IPS-18a (cell line): ENCODE data around the gene ATF7.

Experiments used
- H3K27ac ChIP-seq: one replicate; pipeline ENCODE4 v1.5.1; 2013; ENCODE audit warnings: low read length
- H3K27me3 ChIP-seq: one replicate; pipeline ENCODE4 v1.6.1; 2013; ENCODE audit warnings: mild to moderate bottlenecking, low read length; ENCODE audit not compliant: control insufficient read depth, insufficient read depth
- H3K36me3 ChIP-seq: one replicate; pipeline ENCODE4 v1.6.1; 2013; ENCODE audit warnings: low read depth, low read length; ENCODE audit not compliant: control insufficient read depth
- H3K4me1 ChIP-seq: one replicate; pipeline ENCODE4 v1.6.1; 2013; ENCODE audit warnings: low read depth, low read length; ENCODE audit not compliant: control insufficient read depth
- H3K4me3 ChIP-seq: one replicate; pipeline ENCODE4 v1.5.1; 2013; ENCODE audit warnings: low read length
- H3K9ac ChIP-seq: one replicate; pipeline ENCODE4 v1.6.1; 2013; ENCODE audit warnings: mild to moderate bottlenecking, low read length, moderate library complexity
- H3K9me3 ChIP-seq: one replicate; pipeline ENCODE4 v1.6.1; 2013; ENCODE audit warnings: low read depth, low read length; ENCODE audit not compliant: control insufficient read depth

Gene ATF7

DNA sequence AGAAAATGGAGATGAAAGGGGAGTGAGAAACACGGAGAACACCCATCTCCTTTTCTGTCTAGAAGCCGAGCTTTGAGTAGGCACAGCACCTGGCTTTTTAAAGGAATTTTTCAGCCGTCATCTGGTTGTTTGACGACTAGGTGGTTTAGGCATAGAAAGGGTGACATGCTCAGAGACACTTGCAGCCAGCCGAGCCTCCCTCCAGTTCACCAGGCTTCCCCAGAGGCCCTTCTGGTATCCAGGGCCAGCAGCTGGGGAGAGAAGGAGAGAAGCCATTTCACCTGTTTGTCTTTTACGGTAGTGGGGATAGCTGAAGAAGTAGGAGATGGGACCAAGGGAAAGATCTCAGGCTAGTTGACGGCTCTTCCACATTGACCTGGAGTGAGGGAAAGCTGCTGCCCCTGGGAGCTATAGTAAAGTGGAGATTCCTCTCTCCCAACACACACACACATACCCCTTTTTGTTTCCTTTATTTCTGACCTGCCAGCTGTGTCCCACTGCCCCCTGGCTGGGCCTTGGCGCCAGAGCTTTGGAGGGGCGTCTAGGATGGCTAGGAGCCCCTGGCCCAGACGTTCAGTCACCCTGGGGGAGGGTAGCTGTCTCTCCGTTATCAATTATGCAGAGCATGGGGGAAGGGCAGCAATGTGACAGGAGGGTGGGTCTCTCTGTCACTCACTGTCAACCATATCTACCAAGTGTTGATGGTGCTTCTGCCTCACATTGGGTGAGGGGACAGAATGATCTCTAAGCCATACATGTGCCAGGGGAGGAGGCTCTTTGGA lies 132.4 kb downstream of the ATF7 start:
- Histone ChIP-seq H3K4me3 (peak overlapping the region; percentile 55), H3K9me3 (no peaks in the 10 kb centered on the region), H3K9ac (peak overlapping the region; percentile 20), H3K27ac (no peak overlapping the region), H3K36me3 (no peaks in the 10 kb centered on the region), H3K27me3 (no peaks in the 10 kb centered on the region), H3K4me1 (peaks cover 41% of the 10 kb centered on the region)

DNA sequence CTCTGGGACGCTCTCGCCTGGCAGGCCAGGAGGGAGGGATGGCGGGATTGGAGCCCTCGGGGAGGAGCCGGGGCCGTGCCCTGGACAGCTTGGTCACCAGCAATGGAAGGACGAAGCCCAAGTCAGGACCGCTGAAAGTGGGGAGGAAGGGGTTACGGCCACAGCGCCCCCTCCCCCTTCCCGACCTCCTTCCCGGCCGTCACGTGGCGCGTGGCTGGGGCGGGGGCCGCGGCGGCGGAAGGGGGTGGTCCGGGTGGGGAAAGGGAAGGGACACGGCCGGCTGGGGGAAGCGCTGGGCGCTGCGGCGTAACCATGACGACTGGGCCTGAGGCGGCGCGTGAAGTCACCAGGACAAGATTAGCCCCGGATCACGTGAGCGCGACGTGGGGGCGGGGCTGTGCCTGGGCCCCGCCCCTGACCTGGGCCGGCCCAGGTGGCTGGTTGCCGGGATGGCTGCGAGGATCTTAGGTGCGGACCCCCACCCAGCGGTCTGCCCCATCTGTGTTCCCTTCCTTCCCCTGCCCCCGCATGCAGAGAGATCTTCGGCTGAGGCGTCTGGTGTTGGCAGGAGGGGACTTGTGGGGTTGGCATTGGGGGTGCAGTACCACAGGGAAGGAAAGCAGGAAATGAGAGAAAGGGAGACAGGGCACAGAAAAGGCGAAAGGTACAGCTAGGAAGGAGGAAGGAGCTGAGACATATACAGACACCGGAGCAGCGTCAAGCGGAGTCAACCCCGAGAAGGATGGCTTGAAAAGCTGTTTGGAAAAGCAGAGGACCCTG lies 133.2 kb downstream of the ATF7 start:
- Histone ChIP-seq H3K27me3 (no peaks in the 10 kb centered on the region), H3K4me1 (peaks cover 36% of the 10 kb centered on the region), H3K27ac (peak overlapping the region; percentile 11), H3K36me3 (no peaks in the 10 kb centered on the region), H3K4me3 (peak overlapping the region; percentile 55), H3K9me3 (no peaks in the 10 kb centered on the region), H3K9ac (peak overlapping the region; percentile 59)

DNA sequence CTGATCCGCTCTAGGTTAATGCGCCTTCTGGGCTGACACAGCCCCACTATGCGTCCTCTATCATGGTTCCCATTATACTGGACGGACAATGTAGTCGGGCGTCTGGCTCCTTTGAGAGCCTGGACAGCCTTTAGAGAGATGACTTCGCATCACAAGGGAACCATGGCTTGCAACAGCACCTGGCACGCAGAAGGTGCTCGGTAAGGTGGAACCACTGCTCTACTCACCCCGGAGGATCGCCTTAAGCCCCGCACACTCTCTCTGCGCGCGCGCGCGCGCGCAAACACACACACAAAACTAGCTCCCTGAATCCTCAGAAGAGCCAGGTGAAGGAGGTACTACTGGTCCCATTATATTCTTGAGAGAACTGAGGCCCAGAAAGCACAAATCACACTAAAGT lies 134.0 kb downstream of the ATF7 start:
- peak overlapping the region; percentile 11 for H3K27ac ChIP-seq
- no peaks in the 10 kb centered on the region for H3K36me3 ChIP-seq
- no peaks in the 10 kb centered on the region for H3K27me3 ChIP-seq
- H3K9me3 ChIP-seq: no peaks in the 10 kb centered on the region
- peaks cover 27% of the 10 kb centered on the region for H3K4me1 ChIP-seq
- H3K4me3 ChIP-seq: peak overlapping the region; percentile 55
- peak overlapping the region; percentile 59 for H3K9ac ChIP-seq

DNA sequence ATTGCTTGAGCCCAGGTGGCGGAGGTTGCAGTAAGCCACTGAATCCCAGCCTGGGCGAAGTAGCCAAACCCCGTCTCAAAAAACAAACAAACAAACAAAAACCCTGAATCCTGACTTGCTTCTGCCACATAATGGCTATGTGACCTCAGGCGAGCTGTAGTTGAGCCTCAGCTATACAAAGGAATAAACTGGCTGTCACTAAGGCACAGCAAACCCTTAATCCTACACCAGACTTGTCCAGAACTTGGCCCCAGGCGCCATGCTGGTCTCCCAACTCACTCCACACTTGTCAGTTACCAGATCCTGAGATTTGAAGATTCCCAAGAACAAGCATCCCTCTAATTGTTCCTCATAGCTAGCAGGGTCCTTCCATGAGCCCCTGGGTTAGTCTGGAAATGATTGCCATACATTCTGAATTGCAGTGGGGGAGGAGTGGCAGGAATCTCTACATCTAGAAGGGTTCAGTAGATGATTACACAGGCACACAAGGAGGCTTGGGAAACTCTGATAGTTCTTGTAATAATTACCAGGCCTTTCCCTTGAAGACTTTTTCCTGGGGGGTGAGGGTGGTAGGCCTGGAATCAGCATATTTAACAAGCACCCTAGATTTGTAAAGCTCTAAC lies 136.8 kb downstream of the ATF7 start:
- H3K27me3 ChIP-seq: no peaks in the 10 kb centered on the region
- no peak overlapping the region for H3K27ac ChIP-seq
- peaks cover 13% of the 10 kb centered on the region for H3K4me1 ChIP-seq
- H3K9me3 ChIP-seq: no peaks in the 10 kb centered on the region
- peaks cover 16% of the 10 kb centered on the region for H3K36me3 ChIP-seq
- no peak overlapping the region for H3K9ac ChIP-seq
- H3K4me3 ChIP-seq: no peak overlapping the region

DNA sequence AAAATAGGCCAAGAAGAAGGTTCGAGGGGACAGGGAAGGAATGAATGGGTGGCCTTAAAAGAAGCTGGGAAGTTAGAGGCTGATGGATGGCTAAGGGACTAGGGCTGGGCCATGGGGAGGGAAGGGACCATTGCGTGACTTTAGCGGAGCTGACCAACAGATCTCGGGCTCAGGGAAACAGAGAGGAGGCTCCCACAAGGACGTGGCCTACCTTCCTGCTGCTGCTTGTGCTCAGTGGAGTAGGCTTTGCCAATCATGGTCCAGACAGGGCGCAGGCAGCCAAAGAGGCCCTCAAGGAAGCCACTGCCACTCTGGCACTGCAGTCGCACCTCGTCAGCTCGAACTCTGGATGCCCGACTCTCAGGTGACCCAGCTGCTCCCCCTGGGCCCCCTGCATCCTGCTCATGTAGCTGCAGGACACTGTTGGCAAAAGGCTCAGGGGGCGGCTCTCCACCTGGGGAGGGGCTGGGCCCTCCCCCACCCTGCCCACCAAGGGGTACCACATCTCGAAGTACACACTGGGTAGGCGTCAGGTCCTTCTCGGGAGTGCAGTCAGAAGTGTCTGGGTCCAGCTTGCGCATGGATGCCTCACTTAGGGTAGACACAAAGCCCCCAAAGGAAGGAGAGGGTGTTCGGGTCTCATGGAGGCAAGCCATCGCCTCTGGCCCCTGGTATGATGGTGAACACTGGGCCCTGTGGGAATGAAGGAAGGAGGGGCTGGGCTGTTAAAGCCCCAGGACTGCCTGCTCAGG lies 139.3 kb downstream of the ATF7 start:
- Histone ChIP-seq H3K36me3 (peaks cover 28% of the 10 kb centered on the region), H3K4me1 (no peaks in the 10 kb centered on the region), H3K9me3 (no peaks in the 10 kb centered on the region), H3K4me3 (no peak overlapping the region), H3K27ac (no peak overlapping the region), H3K9ac (no peak overlapping the region), H3K27me3 (no peaks in the 10 kb centered on the region)

DNA sequence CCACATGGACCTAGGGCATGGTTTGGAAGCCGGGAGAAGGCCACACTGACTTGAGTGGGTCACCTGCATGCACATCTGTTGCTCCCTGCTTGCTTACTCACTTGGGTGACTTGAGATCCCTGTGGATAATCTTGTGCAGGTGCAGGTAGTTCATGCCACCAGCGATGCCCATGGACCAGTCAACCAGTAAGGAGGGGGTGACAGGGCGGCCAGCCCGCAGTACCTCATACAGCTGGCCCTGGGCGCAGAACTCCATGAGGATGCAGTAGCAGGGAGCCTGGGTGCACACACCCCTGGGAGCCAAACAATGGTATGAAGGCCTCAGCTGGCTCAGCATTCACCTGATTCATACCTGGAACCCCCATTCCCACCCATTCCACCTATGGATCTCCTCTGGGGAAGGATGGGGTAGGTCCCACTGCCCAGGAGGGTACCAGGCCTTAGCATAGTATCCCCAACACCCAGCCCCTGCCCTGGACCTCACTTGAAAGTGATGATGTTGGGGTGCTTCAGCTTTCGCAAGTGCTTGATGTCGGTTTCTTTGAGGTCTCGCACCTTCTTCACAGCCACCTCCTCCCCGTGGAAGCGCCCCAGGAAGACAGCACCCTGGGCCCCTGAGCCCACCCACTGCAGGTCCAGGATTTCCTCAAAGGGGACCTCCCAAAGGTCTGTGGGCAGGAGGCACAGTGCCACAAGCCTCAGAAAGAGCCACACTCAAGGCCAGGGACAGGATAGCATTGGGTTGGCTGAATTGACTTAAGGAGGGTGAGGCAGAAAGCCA lies 140.0 kb downstream of the ATF7 start:
- H3K36me3 ChIP-seq: peaks cover 33% of the 10 kb centered on the region
- H3K9ac ChIP-seq: no peak overlapping the region
- H3K9me3 ChIP-seq: no peaks in the 10 kb centered on the region

DNA sequence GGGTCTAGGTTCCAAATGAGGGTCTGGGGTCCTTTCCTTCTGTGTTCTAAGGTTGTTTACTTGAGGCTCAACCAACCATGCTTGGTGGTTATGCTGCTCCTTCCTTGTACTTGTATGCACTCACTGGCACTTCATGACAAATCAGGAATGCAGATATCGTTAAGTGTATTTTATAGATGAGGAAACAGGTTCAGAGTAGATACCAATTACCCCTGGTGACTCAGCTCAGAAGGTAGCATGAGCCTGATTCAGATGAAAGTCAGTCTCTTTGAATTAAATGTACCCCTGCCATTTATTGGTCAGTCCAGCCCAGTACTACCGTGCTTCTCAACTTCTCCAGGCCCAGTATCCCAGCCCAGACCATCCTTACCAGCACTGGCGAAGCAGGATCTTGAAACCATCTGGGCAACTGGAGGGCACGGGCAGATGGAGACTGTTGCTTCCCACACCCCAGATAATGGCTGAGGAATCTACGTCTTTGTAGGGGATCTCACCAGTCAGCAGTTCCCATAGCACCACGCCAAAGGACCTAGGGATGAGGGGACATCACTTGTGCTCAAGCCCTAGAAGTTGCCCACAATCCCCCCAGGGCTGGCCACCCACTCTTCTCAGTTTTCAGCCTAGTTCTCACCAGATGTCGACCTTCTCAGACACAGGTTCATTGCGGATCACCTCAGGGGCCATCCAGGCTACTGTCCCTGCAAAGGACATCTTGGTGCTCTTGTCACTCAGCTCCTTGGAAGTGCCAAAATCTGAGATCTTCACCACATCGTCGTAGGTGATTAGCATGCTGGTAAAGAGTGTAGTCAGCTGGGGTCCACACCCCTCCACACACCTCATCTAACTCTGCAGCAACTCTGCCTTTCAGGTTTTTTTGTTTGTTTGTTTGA lies 141.3 kb downstream of the ATF7 start:
- no peaks in the 10 kb centered on the region for H3K9me3 ChIP-seq
- H3K27me3 ChIP-seq: no peaks in the 10 kb centered on the region
- no peak overlapping the region for H3K27ac ChIP-seq
- H3K4me3 ChIP-seq: no peak overlapping the region
- H3K36me3 ChIP-seq: peaks cover 41% of the 10 kb centered on the region
- no peak overlapping the region for H3K9ac ChIP-seq
- no peaks in the 10 kb centered on the region for H3K4me1 ChIP-seq

More for the DNA sequence above, 140.0 kb downstream of the ATF7 start:
- Histone ChIP-seq H3K27ac (no peak overlapping the region), H3K27me3 (no peaks in the 10 kb centered on the region), H3K4me3 (no peak overlapping the region), H3K4me1 (no peaks in the 10 kb centered on the region)

DNA sequence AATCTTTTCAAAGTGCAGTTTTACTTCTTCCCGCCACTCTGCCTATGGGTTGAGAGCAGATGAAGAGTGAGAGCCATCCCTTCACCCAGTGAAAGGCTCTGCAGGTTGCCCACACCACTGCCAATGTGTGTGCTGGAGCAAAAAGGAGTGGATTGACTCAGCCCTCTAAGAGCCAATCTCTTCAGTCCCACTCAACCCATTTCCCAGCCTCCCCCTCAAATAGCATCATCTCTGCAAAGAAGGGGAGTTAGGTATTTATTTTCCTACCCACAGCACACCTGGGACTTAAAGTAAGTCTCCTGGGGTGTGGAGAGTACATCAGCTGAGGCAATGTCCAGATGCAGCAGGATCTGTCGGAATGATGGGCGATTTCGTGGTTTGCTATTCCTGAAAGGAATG lies 142.2 kb downstream of the ATF7 start:
- Histone ChIP-seq H3K27ac (no peak overlapping the region), H3K9me3 (no peaks in the 10 kb centered on the region), H3K4me1 (no peaks in the 10 kb centered on the region), H3K27me3 (no peaks in the 10 kb centered on the region), H3K36me3 (peaks cover 51% of the 10 kb centered on the region), H3K4me3 (no peak overlapping the region), H3K9ac (no peak overlapping the region)

DNA sequence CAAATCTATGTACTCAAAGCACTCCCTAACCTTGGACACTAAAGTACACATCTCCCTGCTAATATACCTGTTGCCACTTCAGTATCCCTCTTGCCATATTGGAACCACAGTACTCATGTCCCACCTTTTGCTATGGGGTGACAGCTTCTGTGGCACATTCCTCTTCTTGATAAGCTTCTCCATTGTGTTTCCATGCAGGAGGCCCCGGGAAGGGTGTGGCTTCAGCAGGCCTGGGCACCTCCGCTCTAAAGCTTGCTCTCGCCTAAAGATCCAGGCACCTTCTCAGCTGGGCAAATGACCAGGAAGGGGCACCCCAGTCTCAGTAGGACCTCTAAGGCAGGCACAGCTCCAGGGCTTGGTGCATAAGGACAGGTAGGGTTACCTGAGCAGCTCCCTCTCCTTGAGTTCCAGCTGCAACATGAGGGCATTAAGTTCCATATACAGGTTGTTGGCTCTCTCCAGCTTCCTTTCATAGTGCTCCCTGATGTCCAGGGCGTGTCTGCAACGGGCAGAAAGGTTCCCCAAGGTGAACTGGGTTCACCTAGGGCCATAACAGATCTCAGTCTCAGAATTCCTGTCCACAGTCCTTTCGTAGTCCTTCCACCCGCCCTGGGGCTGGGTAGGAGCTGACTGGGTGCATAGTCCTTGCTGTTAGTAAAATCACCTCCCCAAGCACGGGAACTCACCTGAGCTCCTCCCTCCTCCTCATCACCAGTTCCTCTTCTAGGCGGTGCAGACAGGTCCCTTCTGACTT lies 142.8 kb downstream of the ATF7 start:
- H3K4me1 ChIP-seq: no peaks in the 10 kb centered on the region
- H3K4me3 ChIP-seq: no peak overlapping the region
- no peak overlapping the region for H3K9ac ChIP-seq
- no peak overlapping the region for H3K27ac ChIP-seq
- H3K9me3 ChIP-seq: no peaks in the 10 kb centered on the region
- H3K27me3 ChIP-seq: no peaks in the 10 kb centered on the region
- H3K36me3 ChIP-seq: peaks cover 57% of the 10 kb centered on the region
